Hematopoietic multipotent progenitor cell treated with erythropoietin and hydrocortisone succinate and interleukin-3 and kit ligand, for 15 days (in vitro differentiated cells): ENCODE results near the gene LMOD3.

Source experiments
- DNase-seq: peaks from one replicate; pipeline ENCODE4 v3.0.0-alpha.2; 2015; ENCODE audit warnings: low spot score

The LMOD3 gene

GRCh38 chr3:69091389-69092029, 30.9 kb downstream of the LMOD3 start:
- no peak for DNase-seq

- DNase-seq = no peak
These were observed 32.4 kb downstream of the LMOD3 start for GRCh38 chr3:69090021-69090420.

GRCh38 chr3:69088063-69088462, 34.3 kb downstream of the LMOD3 start:
- no peak for DNase-seq

GRCh38 chr3:69087030-69087791, 35.2 kb downstream of the LMOD3 start:
- DNase-seq = no peak

GRCh38 chr3:69085833-69086722, 36.3 kb downstream of the LMOD3 start:
- DNase-seq = peak; percentile 84

GRCh38 chr3:69085168-69085832, 37.1 kb downstream of the LMOD3 start:
- peak; percentile 45 for DNase-seq

GRCh38 chr3:69084326-69085167, 37.8 kb downstream of the LMOD3 start, which contains the start of gene ARL6IP5:
TSS of gene ARL6IP5 (plus strand) at chr3:69084937. CDS start at chr3:69085048, 111 bp downstream.
- DNase-seq = peak; percentile 87

- no peak for DNase-seq
These were observed 39.6 kb downstream of the LMOD3 start for GRCh38 chr3:69082805-69083204.

- no peak for DNase-seq
These were observed 40.0 kb downstream of the LMOD3 start for GRCh38 chr3:69082361-69082760.

- DNase-seq = peak; percentile 67
These were observed 40.7 kb downstream of the LMOD3 start for GRCh38 chr3:69081583-69082262.

- peak; percentile 92 for DNase-seq
These were observed 42.0 kb downstream of the LMOD3 start, which contains the start of gene UBA3 for GRCh38 chr3:69080233-69080920. TSS of gene UBA3 (minus strand) at chr3:69080365. CDS start at chr3:69080353, 12 bp downstream.

- DNase-seq = peak; percentile 35
These were observed 42.9 kb downstream of the LMOD3 start for GRCh38 chr3:69079269-69080159.

GRCh38 chr3:69072928-69073327, 49.5 kb downstream of the LMOD3 start:
- no peak for DNase-seq

GRCh38 chr3:69066121-69066520, 56.3 kb downstream of the LMOD3 start:
- DNase-seq = no peak

GRCh38 chr3:69065318-69065964, 57.0 kb downstream of the LMOD3 start:
- DNase-seq = no peak

- DNase-seq = no peak
These were observed 58.8 kb downstream of the LMOD3 start for GRCh38 chr3:69063636-69064035.

- DNase-seq = no peak
These were observed 62.7 kb downstream of the LMOD3 start for GRCh38 chr3:69059688-69060087.

GRCh38 chr3:69058947-69059224, 63.5 kb downstream of the LMOD3 start:
- no peak for DNase-seq
